Transverse colon (tissue), 3 donors: ENCODE results near the gene KCNQ4.

Experiments used
- CTCF ChIP-seq, 5 experiments: fragments of 200-600 bp in 3 of 5; fragments of 450-650 bp in 2 of 5; sonication (generic) in 3 of 5; IDR thresholded peaks; 1 replicate in 2 of 5; 2 replicates in 3 of 5; pipeline ENCODE4 v1.5.1; 2016 to 2017; ENCODE audit warnings: antibody characterized with exemption in 5 of 5, inconsistent platforms in 3 of 5, mild to moderate bottlenecking in 2 of 5, moderate library complexity in 1 of 5
- POLR2A ChIP-seq: fragments of 450-650 bp; IDR thresholded peaks from one replicate; pipeline ENCODE4 v1.6.1; 2016; ENCODE audit warnings: antibody characterized with exemption, mild to moderate bottlenecking, moderate library complexity

GRCh38 chr1:40880813-40881549, 97.4 kb downstream of the KCNQ4 start:
- TF ChIP-seq CTCF (IDR thresholded peaks at IDR 0.05) (no peak), POLR2A (no peak)
